ENCODE results near the gene PHF12.
"Not testable (repeated sequence)": the region's sequence is repeated elsewhere in the genome, so short reads cannot be mapped to it uniquely, and the experiment has no call there.

PHF12 gene

DNA sequence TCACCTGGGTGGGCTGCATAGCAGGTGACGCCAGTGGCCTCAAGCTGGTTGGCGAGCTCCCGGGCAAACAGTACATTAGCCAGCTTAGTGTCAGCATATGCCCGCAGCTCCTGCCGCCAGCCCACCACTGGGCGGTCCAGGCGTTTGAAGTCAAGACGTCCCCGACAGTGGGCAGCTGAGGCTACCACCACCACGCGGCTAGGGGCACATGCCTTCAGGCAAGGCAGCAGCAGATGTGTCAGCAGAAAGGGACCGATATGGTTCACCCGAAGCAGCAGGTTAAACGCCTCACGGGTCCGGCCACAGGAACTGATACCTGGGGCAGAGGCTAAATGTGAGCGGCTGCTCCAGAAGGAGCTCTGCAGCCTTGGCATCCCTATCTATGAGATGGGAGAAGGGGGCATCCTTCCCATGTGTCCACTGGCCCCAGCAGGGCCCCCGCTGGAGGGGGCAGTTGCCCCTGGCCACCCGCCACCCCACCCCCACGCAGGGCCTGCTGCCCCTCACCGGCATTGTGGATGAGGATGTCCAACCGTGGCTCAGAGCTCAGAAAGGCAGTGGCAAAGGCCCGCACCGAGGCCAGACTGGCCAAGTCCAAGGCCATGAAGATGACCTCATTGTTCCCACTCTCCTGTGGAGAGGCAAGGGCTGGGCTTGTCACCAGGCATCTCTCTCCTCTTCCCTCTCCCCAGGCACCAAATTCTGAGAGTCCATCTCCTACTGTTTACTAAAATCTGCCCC lies 50.2 kb downstream of the PHF12 start:
- peak in 1 of 2 experiments; percentile 11 for DNase-seq

DNA sequence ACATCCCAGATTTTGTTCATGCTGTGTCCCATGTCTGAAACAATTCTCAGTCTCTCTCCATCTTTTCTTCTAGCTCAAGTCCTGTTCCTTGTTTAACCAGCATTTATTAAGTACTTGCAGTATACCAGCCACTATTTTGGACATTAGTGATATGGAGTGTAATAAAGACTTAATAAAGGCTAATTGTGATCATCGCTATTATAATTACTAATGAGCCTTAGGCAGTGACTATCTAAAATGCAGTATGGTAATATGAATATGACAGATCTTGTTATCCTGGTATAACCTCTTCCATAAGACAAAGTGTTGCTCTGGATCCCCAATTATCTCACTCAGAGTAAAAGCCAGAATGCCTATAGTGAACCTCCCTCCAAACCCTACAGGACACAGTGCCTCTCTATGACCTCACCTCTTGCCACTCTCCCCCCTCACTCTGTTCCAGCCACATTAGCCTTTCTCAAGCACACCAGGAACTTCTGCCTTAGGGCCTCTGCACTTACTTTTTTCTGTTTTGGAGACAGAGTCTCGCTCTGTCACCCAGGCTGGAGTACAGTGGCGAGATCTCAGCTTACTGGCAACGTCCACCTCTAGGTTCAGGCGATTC lies 52.0 kb downstream of the PHF12 start:
- DNase-seq = no peak

DNA sequence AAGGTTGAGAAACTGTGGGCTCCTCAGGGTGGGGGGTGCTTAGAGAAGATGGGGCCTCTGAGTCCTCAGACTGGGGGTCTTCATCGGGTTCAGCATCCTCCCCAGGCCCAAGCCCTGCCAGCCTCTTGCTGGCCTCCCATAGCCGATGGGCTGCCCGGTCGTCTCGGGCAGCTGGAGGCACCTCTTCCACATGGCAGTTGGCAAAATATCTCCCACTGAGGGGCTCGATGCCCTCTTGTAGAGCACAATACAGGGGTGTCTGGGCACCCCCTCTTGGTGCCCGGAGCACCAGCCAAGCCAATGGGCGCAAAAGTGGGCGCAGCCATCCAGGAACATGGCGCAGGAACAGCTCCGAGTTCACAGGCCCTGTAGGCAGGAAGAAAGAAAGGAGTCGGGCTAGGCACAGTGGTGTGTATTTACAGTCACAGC lies 52.8 kb downstream of the PHF12 start:
- DNase-seq = no peak

- no peak for DNase-seq
Observed at GRCh38 chr17:28897769-28898526, 53.4 kb downstream of the PHF12 start.

DNA sequence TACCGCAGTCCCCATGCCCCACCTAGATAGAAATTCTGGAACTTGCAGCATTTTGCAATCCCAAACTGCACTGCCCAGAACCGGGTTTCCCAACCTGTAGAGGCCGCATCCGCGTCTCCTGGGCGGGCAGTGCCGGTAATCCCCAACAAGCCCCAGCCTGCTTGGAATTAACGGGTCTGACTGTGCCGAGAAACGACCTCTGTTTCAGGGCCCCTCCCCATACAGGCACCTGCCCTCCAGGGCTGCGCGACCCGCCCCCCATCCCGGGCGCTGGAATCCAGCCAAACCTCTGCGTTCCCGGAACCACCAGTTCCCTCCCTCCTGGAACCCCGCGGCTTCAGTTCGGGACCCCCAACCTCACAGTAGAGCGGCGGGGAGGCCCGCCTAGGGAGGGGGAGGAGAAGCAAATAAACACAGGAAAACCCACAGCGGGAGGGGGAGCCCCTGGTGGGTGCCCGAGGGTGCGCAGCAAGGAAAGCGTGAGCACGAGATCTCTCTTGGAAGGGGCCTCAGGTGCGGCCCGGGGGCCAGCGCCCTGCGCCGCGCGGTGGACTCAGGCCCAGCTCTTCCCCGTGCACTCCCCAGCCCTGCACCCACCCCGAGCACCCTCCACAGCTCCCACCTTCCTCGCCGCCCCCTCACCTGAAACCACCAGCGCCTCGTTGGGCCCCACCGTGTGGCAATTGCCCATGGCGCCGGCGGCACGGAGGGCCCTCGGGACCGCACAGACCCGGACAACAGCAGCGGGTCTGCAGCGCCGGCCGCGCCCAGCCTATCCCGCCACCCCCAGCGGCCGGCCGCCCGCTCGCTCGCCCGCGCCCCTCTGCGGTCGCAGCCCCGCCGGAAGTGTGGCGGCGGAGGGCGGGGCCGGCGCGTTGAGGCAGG lies 54.2 kb downstream of the PHF12 start, which contains the start of gene FLOT2:
TSS of gene FLOT2 (minus strand) at position 850 of the 885 bp plus-strand sequence. CDS start at position 691, 159 bp downstream.
- DNase-seq = no peak

DNA sequence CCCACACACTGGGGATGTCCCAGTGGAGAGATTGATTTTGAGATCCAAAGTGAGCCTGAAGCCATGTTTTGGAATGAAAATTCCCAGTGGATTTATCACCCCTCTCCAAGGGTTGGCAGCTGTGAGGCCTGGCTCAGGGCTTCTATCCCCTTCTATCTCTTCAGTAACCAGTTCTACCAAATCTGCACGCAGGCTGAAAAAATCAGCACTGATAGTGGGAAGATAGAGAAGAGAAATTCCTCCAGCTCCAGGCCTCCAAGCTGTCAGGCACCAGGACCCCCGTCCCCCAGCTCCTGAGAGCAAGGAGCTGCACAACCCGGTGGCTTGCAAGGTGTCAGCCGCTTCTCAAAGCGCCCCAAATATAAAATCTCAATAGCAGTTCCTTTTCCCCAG lies 54.8 kb downstream of the PHF12 start:
- no peak for DNase-seq

DNA sequence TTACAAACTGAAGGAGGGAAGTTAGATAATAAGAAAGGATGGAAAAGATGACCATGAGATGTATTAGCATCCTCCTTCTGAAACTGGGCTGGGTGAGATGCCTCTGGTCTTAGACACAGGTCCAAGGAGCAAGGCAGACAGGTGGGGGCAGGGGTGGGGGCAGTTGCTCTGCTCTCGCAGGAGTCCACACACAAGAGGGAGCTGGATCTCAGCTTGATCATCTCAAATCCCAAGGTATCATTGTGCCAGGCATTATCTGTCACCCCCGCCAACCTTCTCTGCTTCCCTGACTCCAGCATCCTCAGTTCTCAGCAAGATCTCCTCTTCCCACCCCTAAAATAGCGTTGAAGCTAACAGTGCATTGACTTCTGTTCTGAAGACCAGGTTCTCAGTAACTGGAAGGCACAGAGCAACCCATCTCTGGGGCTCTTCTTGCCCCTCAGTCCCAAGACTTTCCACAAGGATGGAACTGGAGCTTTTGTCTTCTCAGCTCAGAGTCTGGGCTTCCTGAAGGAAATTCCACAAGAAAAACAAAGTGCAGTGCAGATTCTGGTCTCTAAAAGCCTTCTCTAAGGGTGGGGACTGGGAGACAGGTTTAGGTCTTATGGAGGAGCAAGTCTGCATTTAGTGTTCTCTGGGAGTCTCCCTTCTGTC lies 55.4 kb downstream of the PHF12 start:
- no peak for DNase-seq

DNA sequence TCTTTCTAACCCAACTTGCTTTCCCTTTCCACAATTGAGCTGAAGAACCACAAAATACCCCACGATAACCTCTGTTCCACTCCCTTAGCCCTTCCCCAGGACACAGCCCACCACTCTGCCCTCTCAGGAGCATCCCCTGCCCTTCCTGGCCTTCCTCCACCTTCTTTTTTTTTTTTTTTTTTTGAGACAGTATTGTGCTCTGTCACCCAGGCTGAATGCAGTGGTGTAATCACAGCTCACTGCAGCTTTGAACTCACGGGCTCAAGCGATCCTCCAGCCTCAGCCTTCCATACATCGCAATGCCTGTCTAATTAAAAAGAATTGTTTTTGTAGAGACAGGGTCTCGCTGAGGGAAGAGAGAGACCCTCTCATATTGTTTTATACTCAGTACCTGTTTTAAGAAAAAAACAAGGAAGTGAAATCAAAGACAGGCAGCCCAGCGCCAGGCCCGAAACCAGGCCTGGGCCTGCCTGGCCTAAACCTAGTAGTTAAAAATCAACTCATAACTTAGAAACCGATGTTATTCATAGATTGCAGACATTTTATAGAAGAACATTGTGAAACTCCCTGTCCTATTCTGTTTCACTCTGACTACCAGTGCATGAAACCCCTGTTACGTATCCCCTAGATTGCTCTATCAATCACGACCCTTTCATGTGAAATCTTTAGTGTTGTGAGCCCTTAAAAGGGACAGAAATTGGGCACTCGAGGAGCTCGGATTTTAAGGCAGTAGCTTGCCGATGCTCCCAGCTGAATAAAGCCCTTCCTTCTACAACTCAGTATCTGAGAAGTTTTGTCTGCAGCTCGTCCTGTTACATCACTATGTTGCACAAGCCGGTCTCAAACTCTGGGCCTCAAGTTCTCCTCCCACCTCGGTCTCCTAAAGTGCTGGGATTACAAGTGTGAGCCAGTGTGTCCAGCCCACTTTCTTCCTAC lies 57.8 kb downstream of the PHF12 start:
- not testable (repeated sequence) for DNase-seq

- DNase-seq = no peak
Observed at GRCh38 chr17:28892024-28892423, 59.3 kb downstream of the PHF12 start.

GRCh38 chr17:28891201-28891600 lies 60.1 kb downstream of the PHF12 start:
- DNase-seq = no peak

DNA sequence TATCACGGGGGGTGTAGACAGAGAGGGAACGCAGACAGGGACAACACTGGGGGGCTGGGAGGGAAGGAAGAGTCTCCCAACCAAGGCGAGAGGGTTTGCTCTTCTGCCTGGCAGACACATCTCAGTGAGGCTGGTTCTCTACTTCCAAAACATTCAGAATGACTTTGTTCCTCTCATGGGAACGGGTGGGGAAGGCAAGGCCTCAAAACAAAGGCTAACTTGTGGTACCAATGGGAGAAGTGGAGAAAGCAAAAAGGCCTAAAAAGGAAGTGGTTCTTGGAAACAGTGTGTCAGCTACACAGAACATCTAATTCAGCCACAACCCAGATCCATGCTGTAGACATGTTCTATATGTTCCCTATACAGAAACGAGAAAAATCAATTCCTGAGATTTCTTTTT lies 61.3 kb downstream of the PHF12 start:
- DNase-seq = no peak

GRCh38 chr17:28888832-28889231 lies 62.5 kb downstream of the PHF12 start:
- no peak for DNase-seq

DNA sequence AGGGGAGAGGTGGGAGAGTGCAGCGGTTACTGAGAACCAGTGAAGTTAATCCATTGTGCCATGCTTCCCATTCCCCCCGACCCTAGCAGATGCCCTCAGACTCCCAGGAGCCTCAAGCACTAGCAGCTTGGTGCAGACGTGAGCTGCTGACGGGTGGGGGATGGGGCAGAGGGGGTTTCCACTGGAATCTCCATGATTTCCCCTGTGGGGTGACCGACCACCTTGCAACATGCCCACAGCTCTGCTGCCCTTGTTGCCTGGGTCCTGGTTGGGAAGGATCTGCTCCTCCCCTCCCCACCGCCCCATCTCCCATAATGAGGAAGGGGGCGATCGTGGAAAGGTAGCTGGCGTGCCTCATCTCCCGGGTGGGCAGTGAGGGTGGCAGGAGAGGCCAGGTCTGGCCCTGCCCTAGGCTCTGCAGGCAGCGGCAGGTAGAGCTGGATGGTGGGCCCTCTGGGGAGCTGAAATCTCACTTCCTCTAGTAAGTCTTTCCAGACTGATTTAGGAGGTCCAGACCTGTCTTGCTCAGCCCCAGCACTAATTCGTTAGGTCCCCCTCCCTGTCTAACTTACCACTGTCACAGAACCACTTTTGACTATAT lies 63.3 kb downstream of the PHF12 start:
- no peak for DNase-seq

DNA sequence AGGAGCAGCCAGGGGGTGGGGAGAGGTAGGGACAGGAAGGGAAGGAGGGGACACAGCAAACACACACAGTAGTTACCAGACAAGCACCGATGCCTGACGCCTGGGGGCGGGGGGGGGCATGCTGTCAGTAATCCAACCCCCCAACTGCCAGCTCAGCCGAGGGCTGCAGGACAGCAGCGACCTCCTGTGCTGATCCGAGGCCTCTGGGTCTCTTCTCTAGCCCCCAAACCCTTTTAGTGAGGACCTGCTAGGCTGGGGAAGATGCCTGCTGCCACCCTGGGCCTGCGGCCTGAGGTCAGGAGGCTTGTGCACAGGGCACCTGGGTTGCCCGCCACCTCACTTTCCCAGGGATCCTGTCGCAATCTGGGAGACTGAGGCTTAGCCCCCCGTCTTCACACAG lies 65.4 kb downstream of the PHF12 start:
- DNase-seq = no peak

GRCh38 chr17:28885363-28885762 lies 66.0 kb downstream of the PHF12 start:
- no peak for DNase-seq

DNA sequence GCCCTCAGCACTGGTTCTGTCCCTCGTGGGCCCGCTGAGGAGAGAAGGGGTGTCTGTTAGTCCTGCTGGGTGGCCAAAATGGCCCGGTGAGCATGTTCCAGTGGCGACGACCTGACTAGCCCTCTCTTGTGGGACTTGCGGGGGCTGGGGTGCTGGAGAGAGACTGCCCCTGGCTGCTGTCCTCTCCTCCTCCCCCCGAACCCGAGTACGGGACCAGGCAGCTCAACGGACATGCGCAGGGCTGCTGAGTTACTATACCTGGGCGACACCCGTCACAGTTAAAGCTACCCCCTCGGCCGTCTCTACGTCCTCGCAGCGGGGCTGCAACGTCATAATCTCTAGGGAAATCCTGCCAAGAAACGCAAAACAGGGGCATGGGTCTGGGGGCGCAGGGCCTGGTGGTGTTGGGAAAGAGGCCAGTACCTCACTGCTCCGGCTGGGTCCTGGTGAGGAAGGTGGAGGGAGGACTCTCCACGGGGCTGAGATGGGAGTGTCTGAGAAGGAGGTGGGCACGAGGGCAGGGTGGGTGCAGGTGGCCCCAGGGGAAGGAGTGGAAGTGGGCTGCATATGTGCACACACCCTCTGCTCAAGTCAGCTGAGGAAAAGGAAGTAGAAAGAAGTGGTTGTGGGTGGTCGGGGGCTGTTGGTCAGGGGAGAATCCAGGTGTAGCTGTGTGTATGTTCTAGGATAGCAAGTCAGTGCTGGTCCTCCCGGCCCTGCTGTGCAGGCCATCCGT lies 67.2 kb downstream of the PHF12 start:
- DNase-seq = no peak

- DNase-seq = no peak
Observed at GRCh38 chr17:28882154-28882895, 69.0 kb downstream of the PHF12 start.

DNA sequence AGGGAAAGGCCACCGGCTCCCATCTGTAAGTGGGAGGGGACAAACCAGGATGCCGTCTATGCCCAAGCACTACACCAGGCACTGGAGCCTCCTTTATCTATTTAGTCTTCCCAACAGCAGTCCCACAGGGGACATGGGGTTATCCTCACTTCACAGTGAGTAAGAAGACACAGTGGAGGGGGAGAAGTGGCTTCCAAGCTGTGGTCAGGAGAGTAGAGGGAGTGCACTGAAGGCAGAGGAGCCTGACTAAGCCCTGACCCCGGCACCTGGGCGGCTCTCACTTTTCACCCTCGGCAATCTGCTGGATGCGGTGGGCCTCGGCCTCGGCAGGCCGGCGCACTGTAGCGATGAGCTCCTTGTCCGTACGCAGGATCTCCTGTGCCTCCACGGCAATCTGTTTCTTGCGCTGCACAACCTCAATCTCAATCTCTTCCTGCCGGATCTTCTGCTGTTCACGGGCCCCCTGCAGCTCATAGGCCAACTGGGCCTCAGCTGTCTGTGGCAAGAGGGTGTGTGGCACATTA lies 69.7 kb downstream of the PHF12 start:
- DNase-seq = no peak

- no peak for DNase-seq
Observed at GRCh38 chr17:28880572-28880945, 70.8 kb downstream of the PHF12 start.

Measured in cerebellar nuclear complex (tissue), 1 donor.